ENCODE results near the gene RECQL5.

RECQL5 gene

DNA sequence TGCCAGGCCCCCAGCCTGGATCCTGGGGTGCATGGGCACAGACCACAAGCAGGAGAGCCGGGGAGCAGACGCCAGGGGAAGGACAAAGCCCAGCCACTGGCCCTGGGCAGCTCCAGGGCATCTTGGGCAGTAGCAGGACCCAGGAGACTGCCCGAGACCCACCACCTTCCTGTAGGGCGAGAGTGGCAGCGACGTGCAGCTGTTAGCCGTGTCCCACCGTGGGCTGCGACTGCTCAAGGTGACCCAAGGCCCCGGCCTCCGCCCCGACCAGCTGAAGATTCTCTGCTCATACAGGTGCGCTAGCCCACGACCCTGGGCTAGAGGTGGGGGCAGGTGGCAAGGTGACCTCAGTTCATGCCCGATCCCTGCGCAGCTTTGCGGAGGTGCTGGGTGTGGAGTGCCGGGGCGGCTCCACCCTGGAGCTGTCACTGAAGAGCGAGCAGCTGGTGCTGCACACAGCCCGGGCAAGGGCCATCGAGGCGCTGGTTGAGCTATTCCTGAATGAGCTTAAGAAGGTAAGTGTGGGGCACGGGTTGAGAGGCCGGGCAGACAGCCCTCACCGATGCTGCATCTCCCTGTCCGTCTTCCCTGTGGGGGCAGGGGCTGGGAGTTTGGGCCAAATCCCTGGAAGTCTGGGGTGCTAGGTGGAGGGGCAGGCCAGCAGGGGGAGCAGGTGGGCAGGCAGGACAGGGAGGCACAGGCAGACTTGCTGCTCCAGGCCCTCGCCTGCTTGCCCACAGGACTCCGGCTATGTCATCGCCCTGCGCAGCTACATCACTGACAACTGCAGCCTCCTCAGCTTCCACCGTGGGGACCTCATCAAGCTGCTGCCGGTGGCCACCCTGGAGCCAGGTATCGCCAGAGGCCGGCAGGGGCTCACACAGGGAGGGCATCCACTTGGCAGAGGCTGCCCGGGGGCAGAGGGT is 47.2 kb downstream of the RECQL5 start:
- peak in 2 of 56 donors; percentile 6 to 25 for DNase-seq

DNA sequence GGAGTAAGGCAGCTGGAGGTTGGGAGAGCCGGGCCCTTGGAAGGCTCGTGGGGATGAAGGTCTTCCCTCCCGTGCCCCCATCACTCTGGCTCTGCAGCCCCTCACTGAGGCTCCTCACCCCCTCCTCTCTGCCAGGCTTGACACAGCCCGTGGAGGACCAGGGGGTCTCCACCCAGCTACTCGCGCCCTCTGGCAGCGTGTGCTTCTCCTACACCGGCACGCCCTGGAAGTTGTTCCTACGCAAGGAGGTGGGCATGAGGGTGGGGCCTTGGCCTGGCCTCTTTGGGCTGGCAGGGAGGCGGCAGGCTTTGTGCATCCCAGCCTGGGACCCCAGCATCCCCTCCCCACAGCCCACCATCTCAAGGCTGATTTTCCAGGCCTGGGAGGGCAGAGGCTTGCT is 49.3 kb downstream of the RECQL5 start:
- DNase-seq: no peak

DNA sequence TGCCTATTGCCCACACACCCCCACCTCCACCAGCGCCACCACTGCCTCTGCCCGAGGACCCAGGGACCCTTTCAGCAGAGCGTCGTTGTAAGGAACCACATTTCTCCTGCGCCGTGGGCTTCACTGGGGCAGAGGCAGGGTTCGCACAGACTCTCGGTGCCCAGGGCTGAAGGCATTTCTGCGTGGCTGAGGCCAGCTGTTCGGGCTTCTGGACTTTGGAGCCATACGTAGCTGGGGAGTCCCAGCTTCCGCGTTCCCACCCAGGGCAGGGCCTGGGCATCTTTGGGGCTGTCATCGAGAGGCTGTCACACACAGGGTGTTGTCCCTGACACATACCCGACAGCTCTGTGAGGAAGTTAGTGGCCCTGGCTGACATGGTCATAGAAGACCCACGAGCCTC is 49.7 kb downstream of the RECQL5 start:
- no peak for DNase-seq

DNA sequence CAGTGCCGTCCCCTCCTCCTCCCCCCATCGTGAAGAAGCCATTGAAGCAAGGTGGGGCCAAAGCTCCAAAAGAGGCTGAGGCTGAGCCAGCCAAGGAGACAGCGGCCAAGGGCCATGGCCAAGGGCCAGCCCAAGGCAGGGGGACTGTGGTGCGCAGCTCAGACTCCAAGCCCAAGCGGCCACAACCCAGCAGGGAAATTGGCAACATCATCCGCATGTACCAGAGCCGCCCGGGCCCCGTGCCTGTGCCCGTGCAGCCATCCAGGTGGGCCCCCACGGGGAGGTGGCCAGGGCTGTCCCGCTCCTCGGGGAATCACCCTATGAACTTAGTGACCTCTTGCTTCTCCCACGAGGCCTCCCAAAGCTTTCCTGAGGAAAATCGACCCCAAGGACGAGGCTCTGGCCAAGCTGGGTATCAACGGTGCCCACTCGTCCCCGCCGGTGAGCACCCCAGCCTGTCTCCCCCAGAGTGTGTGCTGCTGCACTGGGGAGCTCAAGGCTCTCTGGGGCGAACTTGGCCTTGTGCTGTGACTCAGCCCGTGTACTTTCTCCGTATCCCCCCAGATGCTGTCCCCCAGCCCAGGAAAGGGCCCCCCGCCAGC is 50.3 kb downstream of the RECQL5 start:
- DNase-seq: no peak

DNA sequence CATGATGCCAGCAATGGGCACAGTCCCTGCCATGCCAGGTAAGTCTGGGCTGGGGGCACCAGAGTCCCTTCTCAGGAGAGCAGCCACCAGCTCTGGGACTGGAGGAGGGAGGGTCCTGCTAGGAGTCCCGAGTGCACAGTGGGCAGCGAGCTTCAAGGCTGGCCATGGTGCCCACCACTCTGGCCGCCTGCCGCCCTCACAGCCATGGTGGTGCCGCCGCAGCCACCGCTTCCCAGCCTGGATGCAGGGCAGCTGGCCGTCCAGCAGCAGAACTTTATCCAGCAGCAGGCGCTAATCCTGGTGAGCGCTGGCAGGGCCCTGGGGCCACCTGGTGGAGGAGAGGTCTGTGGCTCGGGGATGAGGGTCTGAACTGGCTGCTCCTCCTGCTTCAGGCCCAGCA is 51.7 kb downstream of the RECQL5 start:
- no peak for DNase-seq

DNA sequence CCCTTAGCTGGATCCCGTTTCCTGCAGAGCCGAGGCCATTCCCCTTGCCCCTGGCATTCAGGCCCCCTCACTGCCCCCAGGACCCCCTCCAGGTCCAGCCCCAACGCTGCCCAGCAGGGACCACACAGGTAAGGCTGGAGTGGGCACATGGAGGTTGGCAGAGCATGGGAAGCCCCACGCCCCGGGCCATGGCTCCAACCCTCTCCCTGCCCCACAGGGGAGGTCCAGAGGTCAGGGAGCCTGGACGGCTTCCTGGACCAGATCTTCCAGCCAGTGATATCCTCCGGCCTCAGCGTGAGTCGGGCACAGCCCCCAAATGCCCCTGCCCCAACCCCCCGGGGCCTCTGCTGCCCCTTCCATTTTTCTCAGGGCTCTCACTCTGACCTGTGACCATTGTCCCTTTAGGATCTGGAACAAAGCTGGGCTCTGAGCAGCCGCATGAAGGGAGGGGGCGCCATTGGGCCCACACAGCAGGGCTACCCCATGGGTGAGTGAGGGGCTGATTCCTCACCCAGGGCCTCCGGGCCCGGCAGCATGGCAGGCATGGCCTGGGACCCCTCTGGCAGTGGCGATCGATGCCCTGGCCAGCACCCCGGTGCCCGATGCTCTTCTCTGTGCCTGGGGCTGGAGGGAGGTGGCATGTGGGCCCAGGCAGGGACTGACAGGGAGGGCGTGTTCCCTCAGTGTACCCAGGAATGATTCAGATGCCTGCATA is 52.2 kb downstream of the RECQL5 start:
- no peak for DNase-seq

DNA sequence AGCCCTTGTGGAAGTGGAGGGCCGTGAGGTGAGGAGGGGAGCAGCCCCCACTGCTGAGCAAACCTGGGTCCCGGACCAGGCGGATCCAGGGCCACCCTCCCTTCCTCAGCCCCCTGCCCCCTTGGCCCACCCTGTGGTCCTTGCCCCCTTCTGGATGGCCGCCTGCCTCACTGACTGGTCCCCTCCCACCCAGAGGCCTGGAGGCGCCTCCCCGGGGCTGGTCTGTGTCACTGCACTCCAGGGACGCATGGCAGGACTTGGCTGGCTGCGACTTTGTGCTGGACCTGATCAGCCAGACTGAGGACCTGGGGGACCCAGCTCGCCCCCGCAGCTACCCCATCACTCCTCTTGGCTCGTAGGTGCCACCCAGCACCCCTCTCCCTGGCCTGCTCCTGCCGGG is 52.9 kb downstream of the RECQL5 start:
- no peak for DNase-seq

DNA sequence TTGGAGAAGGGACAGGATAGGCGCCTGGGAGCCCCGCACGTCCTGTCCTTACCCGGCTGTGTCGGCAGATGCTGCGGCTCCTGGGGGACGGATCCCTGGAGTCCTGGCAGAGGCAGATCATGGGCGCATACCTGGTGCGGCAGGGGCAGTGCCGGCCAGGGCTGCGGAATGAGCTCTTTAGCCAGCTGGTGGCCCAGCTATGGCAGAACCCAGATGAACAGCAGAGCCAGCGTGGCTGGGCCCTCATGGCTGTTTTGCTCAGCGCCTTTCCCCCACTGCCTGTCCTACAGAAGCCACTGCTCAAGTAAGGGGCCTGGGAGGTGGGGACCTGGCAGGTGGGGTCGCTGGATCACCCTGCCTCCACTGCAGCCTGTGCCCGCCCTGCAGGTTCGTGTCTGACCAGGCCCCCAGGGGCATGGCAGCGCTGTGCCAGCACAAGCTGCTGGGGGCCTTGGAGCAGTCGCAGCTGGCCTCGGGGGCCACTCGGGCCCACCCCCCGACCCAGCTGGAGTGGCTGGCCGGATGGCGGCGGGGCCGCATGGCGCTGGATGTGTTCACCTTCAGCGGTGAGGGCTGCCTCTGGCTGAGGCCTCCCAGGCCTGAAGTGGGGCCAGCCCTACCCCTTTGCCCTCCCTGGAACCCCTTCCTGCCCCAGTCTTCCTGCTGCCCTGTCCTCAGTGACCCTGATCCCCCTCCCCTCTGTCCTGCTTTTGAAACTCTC is 53.9 kb downstream of the RECQL5 start:
- DNase-seq: no peak

DNA sequence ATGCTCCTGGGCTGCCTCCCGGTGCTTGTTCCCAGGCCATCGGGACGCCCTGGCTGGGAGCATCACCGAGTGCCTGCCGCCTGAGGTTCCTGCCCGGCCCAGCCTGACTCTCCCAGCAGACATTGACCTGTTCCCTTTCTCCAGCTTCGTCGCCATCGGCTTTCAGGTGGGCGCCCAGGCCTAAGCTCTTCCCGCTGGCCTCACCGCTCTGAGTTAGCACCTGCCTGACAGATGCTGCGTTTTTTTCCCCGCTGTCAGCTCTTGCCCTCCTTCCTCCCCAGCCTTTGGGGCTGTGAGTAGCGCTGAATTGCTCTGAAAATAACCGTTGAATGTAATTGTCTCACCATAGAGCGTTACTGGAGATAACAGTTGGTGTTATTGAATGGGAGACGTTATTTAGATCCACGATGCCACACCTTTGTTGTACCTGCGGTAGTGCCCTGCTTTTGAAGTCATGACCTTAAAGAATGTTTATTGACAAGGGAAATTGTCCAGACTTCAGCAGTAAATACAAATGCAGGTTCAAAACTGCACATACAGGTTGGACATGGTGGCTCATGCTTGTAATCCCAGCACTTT is 55.0 kb downstream of the RECQL5 start:
- DNase-seq: no peak

DNA sequence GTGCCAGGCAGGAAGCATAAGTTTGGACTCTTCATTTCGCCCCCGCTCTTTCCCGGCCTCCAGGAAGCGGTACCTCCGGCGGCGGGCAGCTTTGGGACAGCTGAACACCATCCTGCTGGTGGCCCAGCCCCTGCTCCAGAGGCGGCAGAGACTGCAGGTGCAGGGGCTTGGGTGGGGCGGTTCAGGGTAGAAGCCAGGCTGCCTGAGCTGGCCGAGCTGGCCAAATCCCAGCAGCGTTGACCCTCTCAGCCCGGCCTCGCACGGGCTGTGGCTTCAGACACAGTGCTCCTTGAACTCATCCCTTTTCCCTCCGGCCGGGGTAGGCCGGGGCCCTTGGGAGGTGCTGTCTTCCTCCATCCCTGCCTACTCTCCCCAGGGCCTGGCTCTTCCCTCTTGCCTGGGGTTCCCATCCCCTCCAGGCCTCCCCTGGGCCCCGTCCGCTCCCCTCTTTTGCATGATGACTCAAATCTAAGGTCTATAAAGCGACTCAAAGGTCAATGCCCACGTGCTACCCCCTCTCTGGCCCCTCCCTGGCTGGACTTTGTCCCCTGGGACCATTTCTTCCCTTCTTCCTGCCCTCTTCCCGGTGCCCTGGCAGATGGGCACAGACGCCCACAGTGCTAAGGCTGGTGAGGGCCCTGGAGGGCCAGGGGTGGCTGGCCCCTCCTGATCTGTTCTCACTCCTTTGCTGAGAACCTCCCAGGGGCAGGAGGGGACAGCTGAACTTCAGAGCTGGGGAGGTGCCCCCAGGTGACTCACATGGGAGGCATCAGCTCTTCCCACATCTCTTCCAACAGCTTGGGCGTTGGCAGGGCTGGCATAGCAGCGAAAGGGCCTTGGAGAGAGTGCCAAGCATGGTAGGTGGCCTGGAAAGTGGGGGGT is 56.6 kb downstream of the RECQL5 start:
- no peak for DNase-seq

DNA sequence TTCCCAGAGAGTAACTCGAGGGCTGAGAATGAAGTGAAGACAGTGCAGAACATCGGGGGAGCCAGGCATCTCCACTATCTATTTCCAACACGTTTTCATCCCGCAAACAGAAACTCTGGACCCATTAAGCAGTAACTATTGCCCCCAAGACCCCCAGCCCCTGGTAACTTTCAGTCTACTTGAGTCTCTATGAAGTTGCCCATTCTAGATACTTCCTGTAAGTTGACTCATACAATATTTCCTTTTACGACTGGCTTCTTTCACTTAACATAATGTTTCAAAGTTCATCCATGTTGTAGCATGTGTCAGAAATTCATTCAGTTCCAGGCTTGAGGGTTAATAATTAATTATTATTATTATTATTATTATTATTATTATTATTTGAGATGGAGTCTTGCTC is 59.9 kb downstream of the RECQL5 start:
- DNase-seq: no peak

DNA sequence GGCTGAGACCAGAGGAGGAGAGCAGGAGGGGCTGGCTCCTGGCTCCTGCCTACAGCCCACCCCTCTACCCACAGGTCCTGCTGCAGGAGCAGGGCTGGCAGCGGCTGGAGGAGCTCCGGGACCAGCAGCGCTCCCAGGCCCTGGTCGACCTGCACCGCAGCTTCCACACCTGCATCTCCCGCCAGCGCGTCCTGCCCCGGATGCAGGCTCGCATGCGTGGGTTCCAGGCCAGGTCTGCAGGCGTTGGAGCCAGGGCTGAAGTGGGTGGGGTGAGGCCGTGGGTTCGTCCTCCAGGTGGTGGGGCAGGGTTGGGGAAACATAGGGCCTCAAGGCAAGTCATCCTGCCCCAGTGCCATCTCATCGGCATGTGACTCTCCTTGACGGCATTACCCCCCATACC is 61.2 kb downstream of the RECQL5 start:
- DNase-seq: no peak

DNA sequence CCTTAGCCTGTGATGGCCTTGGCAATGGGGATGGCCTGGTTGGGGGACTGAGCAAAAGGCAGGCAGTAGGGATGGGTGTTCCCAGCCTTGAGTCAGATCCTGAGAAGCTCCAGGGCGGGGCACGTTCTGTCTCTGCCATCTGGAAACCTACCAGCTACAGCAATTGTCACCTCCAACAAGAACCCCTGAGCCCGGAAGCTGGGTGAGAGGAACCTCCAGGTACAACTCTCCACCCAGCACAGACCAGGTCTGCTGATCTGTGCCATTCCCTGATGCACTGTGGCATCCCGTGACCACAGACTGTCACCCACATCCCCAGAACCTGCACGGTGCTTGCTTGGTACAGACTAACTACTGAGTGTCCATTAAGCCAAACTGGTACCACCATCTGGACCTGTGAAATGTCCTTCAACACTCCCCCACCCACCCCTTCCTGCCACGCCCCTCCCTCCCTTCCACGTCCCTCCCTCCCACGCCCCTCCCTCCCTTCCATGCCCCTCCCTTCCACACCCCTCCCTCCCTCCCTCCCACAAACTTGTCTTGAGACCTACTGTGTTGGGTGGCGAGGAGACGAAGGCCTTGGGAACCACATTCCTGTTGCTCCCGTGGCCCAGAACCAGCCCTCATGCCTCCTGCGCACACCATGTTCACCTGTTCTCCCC is 62.8 kb downstream of the RECQL5 start:
- no peak for DNase-seq

DNA sequence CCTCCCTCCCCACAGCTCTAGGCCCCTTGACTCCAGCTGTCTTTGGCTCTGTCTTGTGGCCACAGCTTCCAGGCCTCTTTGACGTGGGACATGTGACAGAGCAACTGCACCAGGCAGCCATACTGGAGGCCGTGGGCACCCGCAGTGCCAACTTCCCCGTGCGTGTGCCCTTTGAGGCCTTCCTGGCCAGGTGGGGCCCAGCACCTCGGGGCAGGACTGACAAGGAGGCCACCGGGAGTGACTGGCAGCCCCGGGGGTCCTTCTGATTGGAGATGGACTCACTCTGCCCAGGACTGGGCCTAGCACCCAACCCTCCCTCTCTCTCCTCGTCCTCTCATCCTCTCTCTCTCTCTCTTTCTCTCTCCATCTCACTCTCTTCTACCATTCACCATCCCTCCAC is 63.8 kb downstream of the RECQL5 start:
- DNase-seq: no peak

DNA sequence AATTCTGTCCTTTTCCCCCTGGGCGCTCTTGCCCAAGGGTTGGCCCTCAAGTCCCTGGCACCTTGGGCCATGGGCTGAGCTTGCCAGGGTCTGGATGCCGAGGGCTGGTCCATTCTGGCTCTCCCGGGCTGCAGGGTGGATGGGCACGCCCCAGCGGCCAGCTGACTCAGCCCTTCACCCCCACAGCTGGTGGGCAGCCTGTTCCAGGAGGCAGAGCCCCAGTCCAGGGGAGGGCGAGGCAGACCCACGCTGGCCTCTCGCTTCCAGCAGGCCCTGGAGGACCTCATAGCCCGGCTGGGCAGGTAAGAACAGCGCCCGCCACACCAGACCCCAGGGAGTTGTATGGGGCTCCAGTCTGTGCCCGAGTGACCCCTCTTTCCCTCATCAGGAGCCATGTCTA is 64.3 kb downstream of the RECQL5 start:
- DNase-seq: no peak

DNA sequence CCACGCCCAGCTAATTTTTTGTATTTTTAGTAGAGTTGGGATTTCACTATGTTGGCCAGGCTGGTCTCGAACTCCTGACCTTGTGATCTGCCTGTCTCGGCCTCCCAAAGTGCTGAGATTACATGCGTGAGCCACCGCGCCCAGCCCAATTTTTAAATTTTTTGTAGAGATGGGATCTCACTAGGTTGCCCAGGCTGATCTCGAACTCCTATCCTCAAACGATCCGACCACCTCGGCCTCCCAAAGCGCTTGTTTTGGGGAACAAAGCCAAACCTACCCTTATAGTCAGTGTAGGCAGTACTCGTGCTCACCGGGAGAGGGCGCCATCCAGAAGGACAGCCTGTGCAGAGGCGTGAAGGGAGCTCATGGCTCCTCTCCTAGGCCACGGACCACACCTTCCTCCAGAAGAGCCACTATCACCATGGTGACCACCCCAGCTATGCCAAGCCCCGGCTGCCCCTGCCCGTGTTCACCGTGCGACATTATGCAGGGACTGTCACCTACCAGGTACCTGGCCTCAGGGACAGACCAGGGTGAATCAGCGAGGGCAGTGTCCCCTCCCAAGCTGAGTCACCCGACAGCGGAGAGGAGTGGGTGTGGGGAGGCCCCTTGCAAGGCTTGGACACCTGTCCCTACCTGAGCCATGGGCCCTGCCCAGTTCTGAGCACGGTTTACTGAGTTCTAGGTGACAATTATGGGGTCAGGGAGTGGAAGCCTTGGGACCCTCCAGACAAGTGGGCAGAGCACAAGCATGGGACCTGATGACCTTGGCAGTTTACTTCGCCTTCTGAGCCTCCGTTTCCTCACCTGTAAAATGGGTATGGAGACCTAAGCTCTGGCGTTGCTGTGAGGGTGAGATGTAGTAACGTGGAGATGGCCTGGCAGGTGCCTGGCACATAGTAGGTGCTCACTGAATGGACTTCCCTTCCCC is 65.6 kb downstream of the RECQL5 start:
- peak in 15 of 56 donors; percentile 3 to 66 (median 25) for DNase-seq

DNA sequence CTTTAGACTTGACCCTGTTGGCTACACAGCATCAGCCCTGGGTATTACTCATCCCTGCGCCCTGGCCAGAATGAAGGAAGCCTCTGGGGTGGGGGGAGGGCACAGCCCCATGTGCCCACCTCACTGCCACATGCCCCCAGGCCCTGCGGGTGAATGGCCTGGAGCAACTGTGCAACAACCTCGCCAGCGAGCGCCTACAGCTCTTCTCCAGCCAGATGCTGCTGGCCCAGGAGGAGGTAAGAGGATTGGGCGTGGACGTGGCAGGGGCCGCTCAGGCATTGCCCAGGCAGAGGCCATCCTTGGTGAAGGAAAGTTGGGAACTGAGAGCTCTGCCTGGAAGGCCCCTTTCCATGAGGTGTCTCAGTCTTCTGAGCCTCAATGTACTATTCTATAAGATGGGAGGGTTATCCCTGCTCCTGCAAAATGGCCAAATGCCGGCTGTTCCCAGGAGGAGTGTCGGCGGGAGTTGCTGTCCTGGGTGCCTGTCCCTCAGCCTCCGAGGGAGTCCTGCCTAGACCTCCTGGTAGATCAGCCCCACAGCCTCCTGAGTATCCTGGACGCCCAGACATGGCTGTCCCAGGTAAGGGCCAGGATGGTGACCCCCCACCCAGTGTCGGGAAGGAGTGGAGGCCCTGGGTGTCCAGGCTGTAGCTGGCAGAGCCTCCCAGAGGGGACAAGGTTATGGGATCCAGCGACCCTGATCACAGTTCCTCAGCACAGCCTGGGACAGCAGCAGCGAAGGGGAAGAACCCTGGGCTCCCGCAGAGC is 70.5 kb downstream of the RECQL5 start:
- DNase-seq: no peak

DNA sequence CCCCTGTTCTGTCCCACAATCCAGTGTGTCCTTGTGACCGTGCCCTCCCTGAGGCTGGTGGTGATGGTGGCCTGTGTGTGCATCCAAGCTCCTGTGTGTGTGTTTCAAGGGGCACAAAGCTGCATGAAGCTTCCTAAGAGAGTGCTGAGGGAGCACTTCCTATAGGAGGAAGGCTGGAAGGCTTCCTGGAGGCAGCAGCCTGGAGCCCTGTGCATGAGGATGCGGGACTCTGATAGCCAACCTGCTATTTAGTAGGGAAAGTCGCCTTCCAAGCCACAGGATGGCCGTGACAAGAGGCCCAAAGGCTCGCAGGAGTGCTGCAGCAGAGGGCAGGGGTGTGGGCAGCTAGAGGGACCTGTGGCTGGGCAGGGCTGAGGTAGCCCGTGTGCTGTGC is 71.0 kb downstream of the RECQL5 start:
- no peak for DNase-seq
